HEK293 (cell line): ENCODE data around the gene PREX1.
A peak's percentile ranks its signal among the peaks of the same experiment; 100 is the strongest.

Experiments used
- CTCF ChIA-PET: fragments of 350-600 bp; formaldehyde crosslinking; extraction: SDS; loops from one replicate; lab custom pipeline; 2021; ENCODE audit warnings: antibody characterized with exemption; lab: Yijun Ruan, JAX
- POLR2A ChIA-PET: fragments of 300-600 bp; formaldehyde crosslinking; extraction: SDS; loops from one replicate; lab custom pipeline; 2020; ENCODE audit warnings: antibody characterized with exemption, inconsistent platforms; lab: Yijun Ruan, JAX
- H3K27ac ChIP-seq: fragments of 200-500 bp; sonication (Bioruptor generic); 2 replicates; pipeline ENCODE4 v1.5.1; 2014; ENCODE audit warnings: low read depth, low read length, control low read depth, inconsistent platforms; ENCODE audit errors: extremely low read depth
- H3K36me3 ChIP-seq, 2 experiments: fragments of 200-500 bp in 1 of 2; sonication (Bioruptor generic) in 1 of 2; 1 replicate in 1 of 2; 2 replicates in 1 of 2; pipeline ENCODE4 v1.5.1; 2014 to 2017; ENCODE audit warnings: inconsistent platforms in 2 of 2, low read length in 2 of 2; ENCODE audit not compliant: control insufficient read depth in 2 of 2, insufficient read depth in 1 of 2
- H3K4me1 ChIP-seq: fragments of 200-500 bp; sonication (Bioruptor generic); 2 replicates; pipeline ENCODE4 v1.5.1; 2014; ENCODE audit warnings: mild to moderate bottlenecking, low read length, inconsistent platforms; ENCODE audit not compliant: control insufficient read depth, insufficient read depth
- H3K4me3 ChIP-seq: 2 replicates; pipeline ENCODE4 v1.5.1; 2011; ENCODE audit warnings: low read depth, mild to moderate bottlenecking, control low read depth, low read length, moderate library complexity
- H3K9me3 ChIP-seq: fragments of 200-500 bp; sonication (Bioruptor generic); 2 replicates; pipeline ENCODE4 v1.5.1; 2014; ENCODE audit warnings: low read depth, low read length, inconsistent platforms; ENCODE audit not compliant: control insufficient read depth, insufficient read depth
- INSM2 ChIP-seq: fragments of 450-650 bp; formaldehyde crosslinking; IDR thresholded peaks from 2 replicates; pipeline ENCODE4 v1.5.1; 2016; ENCODE audit warnings: missing biosample characterization, missing genetic modification characterization
- PRDM10 ChIP-seq: fragments of 450-650 bp; formaldehyde crosslinking; IDR thresholded peaks from 2 replicates; pipeline ENCODE4 v1.5.1; 2016; ENCODE audit warnings: missing biosample characterization, missing genetic modification characterization
- ZNF24 ChIP-seq: fragments of 450-650 bp; formaldehyde crosslinking; IDR thresholded peaks from 2 replicates; pipeline ENCODE4 v1.5.1; 2016; ENCODE audit warnings: missing biosample characterization, missing genetic modification characterization
- ZNF280D ChIP-seq: fragments of 450-650 bp; formaldehyde crosslinking; IDR thresholded peaks from 2 replicates; pipeline ENCODE4 v1.5.1; 2016; ENCODE audit warnings: missing biosample characterization, missing genetic modification characterization
- ZNF548 ChIP-seq: fragments of 450-650 bp; formaldehyde crosslinking; IDR thresholded peaks from 2 replicates; pipeline ENCODE4 v1.5.1; 2016; ENCODE audit warnings: missing biosample characterization, missing genetic modification characterization
- ZNF623 ChIP-seq: fragments of 450-650 bp; formaldehyde crosslinking; IDR thresholded peaks from 2 replicates; pipeline ENCODE4 v1.5.1; 2016; ENCODE audit warnings: missing biosample characterization, missing genetic modification characterization
- ZNF664 ChIP-seq: fragments of 450-650 bp; formaldehyde crosslinking; IDR thresholded peaks from 2 replicates; pipeline ENCODE4 v1.5.1; 2016; ENCODE audit warnings: missing biosample characterization, missing genetic modification characterization
- ZNF785 ChIP-seq: fragments of 450-650 bp; formaldehyde crosslinking; IDR thresholded peaks from 2 replicates; pipeline ENCODE4 v1.5.1; 2016; ENCODE audit warnings: missing biosample characterization, missing genetic modification characterization
- ZSCAN4 ChIP-seq: fragments of 450-650 bp; formaldehyde crosslinking; IDR thresholded peaks from 2 replicates; pipeline ENCODE4 v1.5.1; 2017; ENCODE audit warnings: missing biosample characterization, missing genetic modification characterization

The PREX1 gene

GRCh38 chr20:48861444-48861843 is 33.6 kb upstream of the PREX1 start:
- Histone ChIP-seq H3K27ac (no peak overlapping the region), H3K4me1 (no peaks in the 10 kb centered on the region), H3K4me3 (no peak overlapping the region), H3K36me3 (no peaks in the 10 kb centered on the region), H3K9me3 (no peaks in the 10 kb centered on the region)
- CTCF ChIA-PET, result no interaction called here
- POLR2A ChIA-PET, result no interaction called here
- TF ChIP-seq PRDM10 (no peak), ZNF548 (tag by site-specific recombination) (no peak), ZNF664 (tag by site-specific recombination) (no peak), ZNF280D (tag by site-specific recombination) (no peak), ZNF785 (tag by site-specific recombination) (no peak)

GRCh38 chr20:48858075-48858790 is 30.4 kb upstream of the PREX1 start:
- ChIA-PET CTCF (no interaction called here), POLR2A (no interaction called here)
- Histone ChIP-seq H3K27ac (no peak overlapping the region), H3K9me3 (no peaks in the 10 kb centered on the region), H3K4me3 (no peak overlapping the region), H3K4me1 (no peaks in the 10 kb centered on the region), H3K36me3 (no peaks in the 10 kb centered on the region)
- no peak for TF ChIP-seq INSM2
- peak; percentile 1; the same call in 1 of the 2 replicates for TF ChIP-seq ZNF623 (tag by site-specific recombination)

- Histone ChIP-seq H3K9me3 (no peaks in the 10 kb centered on the region), H3K4me3 (no peak overlapping the region), H3K36me3 (no peaks in the 10 kb centered on the region), H3K4me1 (no peaks in the 10 kb centered on the region), H3K27ac (no peak overlapping the region)
- TF ChIP-seq ZNF623 (tag by site-specific recombination) (peak; percentile 79; the same call in 1 of the 2 replicates), ZSCAN4 (no peak), ZNF24 (no peak)
- CTCF ChIA-PET, result no interaction called here
- POLR2A ChIA-PET, result no interaction called here
Measured at GRCh38 chr20:48856130-48856529, 28.3 kb upstream of the PREX1 start.
